ENCODE data around the gene GID8. TPM values are rescaled to one million over a fixed set of nuclear protein-coding genes. Genes with fewer than 3 reads are reported as not detected.

Gene GID8
- total and polyA plus RNA-seq, 7 experiments from 2014 or later = 19.6 to 48.0 (median 34.8) TPM

GRCh38 chr20:62917720-62918119 lies 20.2 kb upstream of the GID8 start:
- intact Hi-C loops (cut with micrococcal nuclease) = loop anchor here in 1 of 2 donors (5.0 kb wide), 2 partner anchors 35 to 90 kb away; partner anchors contain the start of genes BHLHE23 and SLC17A9
- ATAC-seq (no peak), DNase-seq (no peak)
- H3K36me3 ChIP-seq (ENCODE audit: control insufficient read depth in 2 of 3, insufficient read depth in 3 of 3, low read length in 3 of 3) = peaks cover 0 to 9% (median 4%) of the 10 kb centered on the region in 3 experiments
- Mint-ChIP-seq H3K9me3 (peaks cover 0 to 2% (median 0%) of the 10 kb centered on the region in 11 donors), H3K4me3 (peak overlapping the region; percentile 82 to 92 (median 86)), H3K27ac (peak overlapping the region; percentile 74 to 94 (median 90)), H3K36me3 (peaks cover 0 to 7% (median 7%) of the 10 kb centered on the region in 5 donors), H3K27me3 (no peaks in the 10 kb centered on the region), H3K4me1 (peaks cover 68 to 95% (median 89%) of the 10 kb centered on the region in 7 donors)
- H3K27ac ChIP-seq (ENCODE audit: low read depth, low read length) = peak overlapping the region; percentile 63
- ChIA-PET CTCF (interaction anchor here (1.0 to 13.0 kb wide), 7 partner anchors 10 to 91 kb away, joined by 3 to 102 read pairs (median 5); no protein-coding TSS in a partner anchor), POLR2A (interaction anchor here (0.6 to 7.2 kb wide), 12 partner anchors 10 to 188 kb away, joined by 3 to 57 read pairs (median 7); partner anchors contain the start of gene GID8)
- H3K4me1 ChIP-seq (ENCODE audit: control insufficient read depth in 2 of 2, insufficient read depth in 2 of 2, low read length in 2 of 2) = peaks cover 77 to 78% of the 10 kb centered on the region in 2 donors
- H3K9me3 ChIP-seq (ENCODE audit: control insufficient read depth in 2 of 3, low read length in 3 of 3) = no peaks in the 10 kb centered on the region
- peak overlapping the region; percentile 39 for H3K4me3 ChIP-seq (ENCODE audit: low read length)
- no peaks in the 10 kb centered on the region for H3K27me3 ChIP-seq (ENCODE audit: control insufficient read depth in 2 of 2, insufficient read depth in 2 of 2, low read length in 2 of 2)

GRCh38 chr20:62918147-62918546 lies 19.8 kb upstream of the GID8 start:
- Histone ChIP-seq H3K4me3 (ENCODE audit: low read length) (peak overlapping the region; percentile 39), H3K4me1 (ENCODE audit: control insufficient read depth in 2 of 2, insufficient read depth in 2 of 2, low read length in 2 of 2) (peaks cover 81% of the 10 kb centered on the region in 2 donors), H3K36me3 (ENCODE audit: control insufficient read depth in 2 of 3, insufficient read depth in 3 of 3, low read length in 3 of 3) (peaks cover 0 to 6% (median 1%) of the 10 kb centered on the region in 3 experiments), H3K9me3 (ENCODE audit: control insufficient read depth in 2 of 3, low read length in 3 of 3) (no peaks in the 10 kb centered on the region), H3K27ac (ENCODE audit: low read depth, low read length) (peak overlapping the region; percentile 63), H3K27me3 (ENCODE audit: control insufficient read depth in 2 of 2, insufficient read depth in 2 of 2, low read length in 2 of 2) (no peaks in the 10 kb centered on the region)
- peak in 5 of 9 donors; percentile 42 to 61 (median 55) for DNase-seq
- Mint-ChIP-seq H3K36me3 (peaks cover 0 to 7% (median 4%) of the 10 kb centered on the region in 5 donors), H3K27ac (peak overlapping the region; percentile 74 to 94 (median 90)), H3K4me3 (peak overlapping the region; percentile 82 to 92 (median 86)), H3K9me3 (peaks cover 0 to 2% (median 0%) of the 10 kb centered on the region in 11 donors), H3K27me3 (no peaks in the 10 kb centered on the region), H3K4me1 (peaks cover 70 to 95% (median 89%) of the 10 kb centered on the region in 7 donors)
- ChIA-PET POLR2A (interaction anchor here (0.6 to 7.2 kb wide), 14 partner anchors 9 to 188 kb away, joined by 3 to 57 read pairs (median 6); partner anchors contain the start of gene GID8), CTCF (interaction anchor here (1.0 to 13.0 kb wide), 7 partner anchors 10 to 91 kb away, joined by 3 to 102 read pairs (median 5); no protein-coding TSS in a partner anchor)
- ATAC-seq = peak; percentile 52
- intact Hi-C loops (cut with micrococcal nuclease) = loop anchor here in 1 of 2 donors (5.0 kb wide), 2 partner anchors 34 to 89 kb away; partner anchors contain the start of genes BHLHE23 and SLC17A9

- Histone ChIP-seq H3K36me3 (ENCODE audit: control insufficient read depth in 2 of 3, insufficient read depth in 3 of 3, low read length in 3 of 3) (no peaks in the 10 kb centered on the region), H3K9me3 (ENCODE audit: control insufficient read depth in 2 of 3, low read length in 3 of 3) (no peaks in the 10 kb centered on the region), H3K27ac (ENCODE audit: low read depth, low read length) (peak overlapping the region; percentile 63), H3K4me3 (ENCODE audit: low read length) (peak overlapping the region; percentile 39), H3K27me3 (ENCODE audit: control insufficient read depth in 2 of 2, insufficient read depth in 2 of 2, low read length in 2 of 2) (no peaks in the 10 kb centered on the region), H3K4me1 (ENCODE audit: control insufficient read depth in 2 of 2, insufficient read depth in 2 of 2, low read length in 2 of 2) (peaks cover 81 to 88% of the 10 kb centered on the region in 2 donors)
- Mint-ChIP-seq H3K4me1 (peaks cover 71 to 95% (median 90%) of the 10 kb centered on the region in 7 donors), H3K9me3 (peaks cover 0 to 2% (median 0%) of the 10 kb centered on the region in 11 donors), H3K27me3 (no peaks in the 10 kb centered on the region), H3K27ac (peak overlapping the region; percentile 74 to 94 (median 90)), H3K36me3 (peaks cover 0 to 7% (median 2%) of the 10 kb centered on the region in 5 donors), H3K4me3 (peak overlapping the region; percentile 82 to 92 (median 86))
- intact Hi-C loops (cut with micrococcal nuclease) = loop anchor here in 1 of 2 donors (1.0 to 5.0 kb wide), 3 partner anchors 19 to 88 kb away; partner anchors contain the start of genes BHLHE23 and SLC17A9
- ChIA-PET CTCF (interaction anchor here (0.6 to 13.0 kb wide), 9 partner anchors 11 to 90 kb away, joined by 3 to 102 read pairs (median 4); no protein-coding TSS in a partner anchor), POLR2A (interaction anchor here (0.9 to 7.2 kb wide), 11 partner anchors 9 to 35 kb away, joined by 3 to 57 read pairs (median 7); partner anchors contain the start of gene GID8)
- ATAC-seq (peak; percentile 66), DNase-seq (peak in 6 of 9 donors; percentile 51 to 60 (median 54))
Observed at GRCh38 chr20:62918831-62919230, 19.1 kb upstream of the GID8 start.

DNA sequence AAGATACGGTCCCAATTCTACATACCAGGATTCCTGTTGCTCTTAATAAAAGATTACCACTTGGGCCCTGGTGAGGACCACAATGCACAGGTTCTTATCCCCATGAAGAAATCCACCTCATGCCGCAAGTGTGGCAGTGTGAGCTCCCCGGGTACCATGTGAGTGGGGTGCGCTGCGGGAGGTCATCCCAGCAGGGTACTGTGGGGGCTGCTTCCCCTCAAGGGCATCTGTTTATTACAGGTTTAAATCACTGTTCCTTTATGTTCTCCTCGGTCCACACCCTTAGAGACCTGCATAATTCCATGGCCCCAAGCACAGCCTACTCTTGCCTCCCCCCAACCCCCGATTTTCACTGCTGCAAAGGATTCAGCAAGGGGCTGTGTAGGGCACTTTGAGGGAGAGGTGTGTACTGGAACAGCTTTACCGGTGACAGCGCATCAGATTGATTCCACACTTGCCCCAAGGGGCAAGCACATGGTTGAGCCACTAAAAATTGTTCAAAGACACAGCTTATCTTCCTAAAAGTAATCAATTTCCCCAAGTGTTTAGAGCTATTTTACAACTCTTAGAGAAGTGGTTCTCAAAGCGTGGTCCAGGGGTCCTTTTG lies 17.8 kb upstream of the GID8 start:
- Mint-ChIP-seq H3K4me1 (peaks cover 76 to 93% (median 90%) of the 10 kb centered on the region in 7 donors), H3K36me3 (peaks cover 0 to 4% (median 0%) of the 10 kb centered on the region in 5 donors), H3K27ac (peak overlapping the region; percentile 74 to 94 (median 90)), H3K4me3 (peak overlapping the region; percentile 25 to 92 (median 86)), H3K9me3 (peaks cover 0 to 2% (median 0%) of the 10 kb centered on the region in 11 donors), H3K27me3 (no peaks in the 10 kb centered on the region)
- no peaks in the 10 kb centered on the region for H3K9me3 ChIP-seq (ENCODE audit: control insufficient read depth in 2 of 3, low read length in 3 of 3)
- ChIA-PET CTCF (interaction anchor here (0.7 to 13.0 kb wide), 4 partner anchors 12 to 85 kb away, joined by 6 to 102 read pairs (median 20); no protein-coding TSS in a partner anchor), POLR2A (interaction anchor here (0.7 to 7.2 kb wide), 8 partner anchors 17 to 147 kb away, joined by 3 to 57 read pairs (median 4); partner anchors contain the start of gene GID8)
- peak overlapping the region; percentile 63 for H3K27ac ChIP-seq (ENCODE audit: low read depth, low read length)
- no peaks in the 10 kb centered on the region for H3K36me3 ChIP-seq (ENCODE audit: control insufficient read depth in 2 of 3, insufficient read depth in 3 of 3, low read length in 3 of 3)
- intact Hi-C loops (cut with micrococcal nuclease) = loop anchor here in 1 of 2 donors (10.0 kb wide), 2 partner anchors 185 to 265 kb away; no protein-coding TSS in a partner anchor
- ATAC-seq = no peak
- H3K4me3 ChIP-seq (ENCODE audit: low read length) = peak overlapping the region; percentile 39
- H3K27me3 ChIP-seq (ENCODE audit: control insufficient read depth in 2 of 2, insufficient read depth in 2 of 2, low read length in 2 of 2) = no peaks in the 10 kb centered on the region
- no peak for DNase-seq
- peaks cover 83 to 93% of the 10 kb centered on the region in 2 donors for H3K4me1 ChIP-seq (ENCODE audit: control insufficient read depth in 2 of 2, insufficient read depth in 2 of 2, low read length in 2 of 2)

DNA sequence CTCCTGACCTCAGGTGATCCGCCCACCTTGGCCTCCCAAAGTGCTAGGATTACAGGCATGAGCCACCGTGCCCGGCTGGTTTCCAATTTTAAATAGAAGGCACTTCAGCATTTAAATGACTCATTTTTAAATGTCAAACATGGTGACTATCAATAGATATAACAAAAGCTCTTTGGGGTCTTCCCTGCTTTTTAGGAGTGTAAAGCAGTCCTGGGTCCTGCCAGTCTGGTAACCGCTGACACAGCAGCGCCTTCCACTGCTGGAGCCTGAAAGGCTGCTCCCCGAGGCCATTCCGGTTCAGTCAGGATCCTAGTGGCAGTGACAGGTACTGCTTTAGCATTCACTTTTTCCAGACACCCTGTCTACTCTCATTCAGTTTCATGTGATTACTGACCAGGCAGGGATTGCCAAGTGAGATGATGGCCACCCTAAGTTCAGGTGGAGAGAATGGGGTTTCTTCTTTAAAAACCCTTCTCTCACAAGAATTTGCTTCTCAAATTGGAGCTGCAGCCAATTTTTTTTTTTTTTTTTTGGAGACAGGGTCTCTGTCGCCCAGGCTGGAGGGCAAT lies 16.7 kb upstream of the GID8 start:
- intact Hi-C loops (cut with micrococcal nuclease) = loop anchor here (1.0 to 10.0 kb wide), 4 partner anchors 14 to 266 kb away; no protein-coding TSS in a partner anchor
- peaks cover 0 to 2% (median 0%) of the 10 kb centered on the region in 11 donors for H3K9me3 Mint-ChIP-seq
- H3K27ac ChIP-seq (ENCODE audit: low read depth, low read length) = peak overlapping the region; percentile 63
- peaks cover 0 to 5% (median 0%) of the 10 kb centered on the region in 3 experiments for H3K36me3 ChIP-seq (ENCODE audit: control insufficient read depth in 2 of 3, insufficient read depth in 3 of 3, low read length in 3 of 3)
- ChIA-PET POLR2A (interaction anchor here (0.6 to 7.2 kb wide), 6 partner anchors 9 to 123 kb away, joined by 3 to 57 read pairs (median 4); partner anchors contain the start of gene GID8), CTCF (interaction anchor here (0.7 to 13.0 kb wide), 4 partner anchors 13 to 32 kb away, joined by 5 to 102 read pairs (median 20); no protein-coding TSS in a partner anchor)
- H3K4me1 Mint-ChIP-seq = peaks cover 69 to 87% (median 82%) of the 10 kb centered on the region in 7 donors
- peak overlapping the region; percentile 76 to 89 (median 84) for H3K4me3 Mint-ChIP-seq
- peak in 8 of 9 donors; percentile 51 to 78 (median 61) for DNase-seq
- peaks cover 74 to 84% of the 10 kb centered on the region in 2 donors for H3K4me1 ChIP-seq (ENCODE audit: control insufficient read depth in 2 of 2, insufficient read depth in 2 of 2, low read length in 2 of 2)
- H3K36me3 Mint-ChIP-seq = peaks cover 0 to 6% (median 0%) of the 10 kb centered on the region in 5 donors
- peak overlapping the region; percentile 67 to 94 (median 91) for H3K27ac Mint-ChIP-seq
- no peaks in the 10 kb centered on the region for H3K9me3 ChIP-seq (ENCODE audit: control insufficient read depth in 2 of 3, low read length in 3 of 3)
- no peaks in the 10 kb centered on the region for H3K27me3 ChIP-seq (ENCODE audit: control insufficient read depth in 2 of 2, insufficient read depth in 2 of 2, low read length in 2 of 2)
- H3K27me3 Mint-ChIP-seq = no peaks in the 10 kb centered on the region
- H3K4me3 ChIP-seq (ENCODE audit: low read length) = peak overlapping the region; percentile 26
- peak; percentile 69 for ATAC-seq
